ENCODE results near the gene HBG2.

The HBG2 gene

GRCh38 chr11:5233307-5233706, 21.3 kb downstream of the HBG2 start:
- H3K27me3 Mint-ChIP-seq, result peaks cover 13% of the 10 kb centered on the region
- H3K36me3 Mint-ChIP-seq, result no peaks in the 10 kb centered on the region
- no peaks in the 10 kb centered on the region for H3K9me3 Mint-ChIP-seq (ENCODE audit: low read depth)
- no peak overlapping the region for H3K27ac Mint-ChIP-seq
- H3K4me1 Mint-ChIP-seq (ENCODE audit: low read depth), result no peaks in the 10 kb centered on the region
- no peak overlapping the region for H3K4me3 Mint-ChIP-seq

DNA sequence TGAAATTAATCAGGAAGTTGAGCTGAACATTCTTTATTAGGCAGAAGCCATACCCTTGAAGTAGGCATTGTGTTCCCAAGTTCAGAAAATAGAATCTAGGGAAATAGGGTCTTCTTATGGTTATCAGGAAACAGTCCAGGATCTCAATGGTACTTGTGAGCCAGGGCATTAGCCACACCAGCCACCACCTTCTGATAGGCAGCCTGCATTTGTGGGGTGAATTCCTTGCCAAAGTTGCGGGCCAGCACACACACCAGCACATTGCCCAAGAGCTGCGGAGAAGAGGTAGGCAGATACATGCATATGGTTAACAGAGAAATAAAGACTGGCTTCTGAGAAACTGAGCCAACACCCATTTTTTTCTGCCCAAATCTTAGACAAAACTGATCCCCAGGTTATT, 21.8 kb downstream of the HBG2 start:
- no peaks in the 10 kb centered on the region for H3K9me3 Mint-ChIP-seq (ENCODE audit: low read depth)
- H3K27me3 Mint-ChIP-seq, result peaks cover 13% of the 10 kb centered on the region
- H3K27ac Mint-ChIP-seq, result no peak overlapping the region
- no peaks in the 10 kb centered on the region for H3K4me1 Mint-ChIP-seq (ENCODE audit: low read depth)
- no peaks in the 10 kb centered on the region for H3K36me3 Mint-ChIP-seq
- H3K4me3 Mint-ChIP-seq, result no peak overlapping the region

- Mint-ChIP-seq H3K9me3 (ENCODE audit: low read depth) (no peaks in the 10 kb centered on the region), H3K36me3 (no peaks in the 10 kb centered on the region), H3K4me3 (no peak overlapping the region)
Measured at GRCh38 chr11:5232176-5232575, 22.4 kb downstream of the HBG2 start.

DNA sequence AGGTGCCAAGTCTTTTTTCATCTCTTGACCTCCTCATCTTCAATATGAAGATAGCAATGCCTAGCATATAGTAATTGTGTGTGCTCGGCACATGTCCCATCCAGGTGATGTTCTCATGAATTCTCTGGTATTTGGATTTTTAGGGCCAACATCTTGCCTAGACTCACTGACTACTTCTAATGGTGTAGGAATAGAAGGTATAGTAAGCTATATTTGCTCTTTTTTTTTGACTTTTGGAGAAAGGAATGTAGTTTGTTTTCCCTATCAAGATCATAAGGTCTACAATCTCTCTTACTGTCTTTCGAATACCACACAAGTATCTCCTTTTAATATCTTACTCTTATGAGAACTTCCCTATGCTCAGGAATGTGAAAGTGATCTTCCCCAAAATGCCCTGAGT, 23.5 kb downstream of the HBG2 start:
- H3K27me3 Mint-ChIP-seq, result peaks cover 4% of the 10 kb centered on the region
- no peak overlapping the region for H3K4me3 Mint-ChIP-seq
- no peaks in the 10 kb centered on the region for H3K4me1 Mint-ChIP-seq (ENCODE audit: low read depth)
- no peak overlapping the region for H3K27ac Mint-ChIP-seq
- H3K36me3 Mint-ChIP-seq, result no peaks in the 10 kb centered on the region
- H3K9me3 Mint-ChIP-seq (ENCODE audit: low read depth), result no peaks in the 10 kb centered on the region

More at GRCh38 chr11:5232176-5232575, 22.4 kb downstream of the HBG2 start:
- no peak overlapping the region for H3K27ac Mint-ChIP-seq
- no peaks in the 10 kb centered on the region for H3K4me1 Mint-ChIP-seq (ENCODE audit: low read depth)
- H3K27me3 Mint-ChIP-seq, result peaks cover 9% of the 10 kb centered on the region

GRCh38 chr11:5230266-5230665, 24.3 kb downstream of the HBG2 start:
- H3K36me3 Mint-ChIP-seq, result no peaks in the 10 kb centered on the region
- H3K9me3 Mint-ChIP-seq (ENCODE audit: low read depth), result no peaks in the 10 kb centered on the region
- no peak overlapping the region for H3K4me3 Mint-ChIP-seq
- no peak overlapping the region for H3K27ac Mint-ChIP-seq
- no peaks in the 10 kb centered on the region for H3K4me1 Mint-ChIP-seq (ENCODE audit: low read depth)
- H3K27me3 Mint-ChIP-seq, result peaks cover 4% of the 10 kb centered on the region

- Mint-ChIP-seq H3K36me3 (no peaks in the 10 kb centered on the region), H3K4me1 (ENCODE audit: low read depth) (no peaks in the 10 kb centered on the region), H3K27me3 (peaks cover 4% of the 10 kb centered on the region), H3K9me3 (ENCODE audit: low read depth) (no peaks in the 10 kb centered on the region), H3K4me3 (no peak overlapping the region), H3K27ac (no peak overlapping the region)
Measured at GRCh38 chr11:5229796-5230195, 24.8 kb downstream of the HBG2 start.

- no peaks in the 10 kb centered on the region for H3K4me1 Mint-ChIP-seq (ENCODE audit: low read depth)
- H3K36me3 Mint-ChIP-seq, result no peaks in the 10 kb centered on the region
- H3K27me3 Mint-ChIP-seq, result peaks cover 4% of the 10 kb centered on the region
- no peak overlapping the region for H3K4me3 Mint-ChIP-seq
- H3K9me3 Mint-ChIP-seq (ENCODE audit: low read depth), result no peaks in the 10 kb centered on the region
- no peak overlapping the region for H3K27ac Mint-ChIP-seq
Measured at GRCh38 chr11:5229356-5229755, 25.2 kb downstream of the HBG2 start.

DNA sequence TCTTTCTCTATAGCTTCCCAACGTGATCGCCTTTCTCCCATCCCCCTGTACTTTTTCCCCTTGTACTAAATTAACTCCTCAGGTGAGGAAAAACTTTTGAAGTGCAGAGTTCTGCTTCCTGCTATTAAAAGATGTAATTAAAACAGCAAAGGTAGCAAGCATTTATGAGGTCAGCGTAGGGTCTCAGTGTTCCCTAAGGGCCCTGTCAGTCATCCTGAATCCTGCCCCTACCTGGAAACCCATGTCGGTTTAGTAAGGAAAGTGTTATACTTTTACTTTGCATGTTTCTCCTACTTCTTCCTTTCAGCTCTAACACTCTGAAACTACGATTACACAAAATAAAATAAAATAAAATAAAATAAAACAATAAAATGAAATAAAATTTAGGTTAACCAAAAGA, 26.5 kb downstream of the HBG2 start:
- H3K4me1 Mint-ChIP-seq (ENCODE audit: low read depth), result no peaks in the 10 kb centered on the region
- H3K27ac Mint-ChIP-seq, result no peak overlapping the region
- H3K4me3 Mint-ChIP-seq, result no peak overlapping the region

DNA sequence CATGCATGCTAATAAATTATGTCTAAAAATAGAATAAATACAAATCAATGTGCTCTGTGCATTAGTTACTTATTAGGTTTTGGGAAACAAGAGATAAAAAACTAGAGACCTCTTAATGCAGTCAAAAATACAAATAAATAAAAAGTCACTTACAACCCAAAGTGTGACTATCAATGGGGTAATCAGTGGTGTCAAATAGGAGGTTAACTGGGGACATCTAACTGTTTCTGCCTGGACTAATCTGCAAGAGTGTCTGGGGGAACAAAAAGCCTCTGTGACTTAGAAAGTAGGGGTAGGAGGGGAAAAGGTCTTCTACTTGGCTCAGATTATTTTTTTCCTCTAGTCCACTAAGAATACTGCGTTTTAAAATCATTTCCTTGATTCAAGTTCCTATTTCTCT, 26.9 kb downstream of the HBG2 start:
- Mint-ChIP-seq H3K27me3 (peaks cover 5% of the 10 kb centered on the region), H3K27ac (no peak overlapping the region), H3K9me3 (ENCODE audit: low read depth) (no peaks in the 10 kb centered on the region), H3K36me3 (no peaks in the 10 kb centered on the region), H3K4me3 (no peak overlapping the region), H3K4me1 (ENCODE audit: low read depth) (no peaks in the 10 kb centered on the region)

More for the DNA sequence above, 26.5 kb downstream of the HBG2 start:
- H3K27me3 Mint-ChIP-seq, result peaks cover 5% of the 10 kb centered on the region
- H3K9me3 Mint-ChIP-seq (ENCODE audit: low read depth), result no peaks in the 10 kb centered on the region
- no peaks in the 10 kb centered on the region for H3K36me3 Mint-ChIP-seq

DNA sequence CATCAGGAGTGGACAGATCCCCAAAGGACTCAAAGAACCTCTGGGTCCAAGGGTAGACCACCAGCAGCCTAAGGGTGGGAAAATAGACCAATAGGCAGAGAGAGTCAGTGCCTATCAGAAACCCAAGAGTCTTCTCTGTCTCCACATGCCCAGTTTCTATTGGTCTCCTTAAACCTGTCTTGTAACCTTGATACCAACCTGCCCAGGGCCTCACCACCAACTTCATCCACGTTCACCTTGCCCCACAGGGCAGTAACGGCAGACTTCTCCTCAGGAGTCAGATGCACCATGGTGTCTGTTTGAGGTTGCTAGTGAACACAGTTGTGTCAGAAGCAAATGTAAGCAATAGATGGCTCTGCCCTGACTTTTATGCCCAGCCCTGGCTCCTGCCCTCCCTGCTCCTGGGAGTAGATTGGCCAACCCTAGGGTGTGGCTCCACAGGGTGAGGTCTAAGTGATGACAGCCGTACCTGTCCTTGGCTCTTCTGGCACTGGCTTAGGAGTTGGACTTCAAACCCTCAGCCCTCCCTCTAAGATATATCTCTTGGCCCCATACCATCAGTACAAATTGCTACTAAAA, 27.8 kb downstream of the HBG2 start, which contains the start of gene HBB:
HBB (minus strand) TSS at position 340 of the 579 bp plus-strand sequence; CDS start at position 290, 50 bp downstream.
- Mint-ChIP-seq H3K27me3 (peaks cover 4% of the 10 kb centered on the region), H3K4me3 (no peak within 1 kb of the TSS)

DNA sequence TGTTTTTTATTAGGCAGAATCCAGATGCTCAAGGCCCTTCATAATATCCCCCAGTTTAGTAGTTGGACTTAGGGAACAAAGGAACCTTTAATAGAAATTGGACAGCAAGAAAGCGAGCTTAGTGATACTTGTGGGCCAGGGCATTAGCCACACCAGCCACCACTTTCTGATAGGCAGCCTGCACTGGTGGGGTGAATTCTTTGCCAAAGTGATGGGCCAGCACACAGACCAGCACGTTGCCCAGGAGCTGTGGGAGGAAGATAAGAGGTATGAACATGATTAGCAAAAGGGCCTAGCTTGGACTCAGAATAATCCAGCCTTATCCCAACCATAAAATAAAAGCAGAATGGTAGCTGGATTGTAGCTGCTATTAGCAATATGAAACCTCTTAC, 29.1 kb downstream of the HBG2 start:
- Mint-ChIP-seq H3K36me3 (no peaks in the 10 kb centered on the region), H3K27ac (no peak overlapping the region), H3K4me3 (no peak overlapping the region), H3K9me3 (ENCODE audit: low read depth) (peaks cover 3% of the 10 kb centered on the region), H3K27me3 (peaks cover 4% of the 10 kb centered on the region), H3K4me1 (ENCODE audit: low read depth) (no peaks in the 10 kb centered on the region)

More for the DNA sequence above, 27.8 kb downstream of the HBG2 start, which contains the start of gene HBB:
- no peaks in the 10 kb centered on the region for H3K4me1 Mint-ChIP-seq (ENCODE audit: low read depth)
- no peak within 1 kb of the TSS for H3K27ac Mint-ChIP-seq
- H3K9me3 Mint-ChIP-seq (ENCODE audit: low read depth), result no peaks in the 10 kb centered on the region
- no peaks in the 10 kb centered on the region for H3K36me3 Mint-ChIP-seq

DNA sequence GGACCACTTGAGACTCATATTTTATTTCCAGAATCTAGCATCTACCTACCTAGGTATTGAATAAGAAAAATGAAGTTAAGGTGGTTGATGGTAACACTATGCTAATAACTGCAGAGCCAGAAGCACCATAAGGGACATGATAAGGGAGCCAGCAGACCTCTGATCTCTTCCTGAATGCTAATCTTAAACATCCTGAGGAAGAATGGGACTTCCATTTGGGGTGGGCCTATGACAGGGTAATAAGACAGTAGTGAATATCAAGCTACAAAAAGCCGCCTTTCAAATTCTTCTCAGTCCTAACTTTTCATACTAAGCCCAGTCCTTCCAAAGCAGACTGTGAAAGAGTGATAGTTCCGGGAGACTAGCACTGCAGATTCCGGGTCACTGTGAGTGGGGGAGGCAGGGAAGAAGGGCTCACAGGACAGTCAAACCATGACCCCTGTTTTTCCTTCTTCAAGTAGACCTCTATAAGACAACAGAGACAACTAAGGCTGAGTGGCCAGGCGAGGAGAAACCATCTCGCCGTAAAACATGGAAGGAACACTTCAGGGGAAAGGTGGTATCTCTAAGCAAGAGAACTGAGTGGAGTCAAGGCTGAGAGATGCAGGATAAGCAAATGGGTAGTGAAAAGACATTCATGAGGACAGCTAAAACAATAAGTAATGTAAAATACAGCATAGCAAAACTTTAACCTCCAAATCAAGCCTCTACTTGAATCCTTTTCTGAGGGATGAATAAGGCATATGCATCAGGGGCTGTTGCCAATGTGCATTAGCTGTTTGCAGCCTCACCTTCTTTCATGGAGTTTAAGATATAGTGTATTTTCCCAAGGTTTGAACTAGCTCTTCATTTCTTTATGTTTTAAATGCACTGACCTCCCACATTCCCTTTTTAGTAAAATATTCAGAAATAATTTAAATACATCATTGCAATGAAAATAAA, 29.8 kb downstream of the HBG2 start:
- no peak overlapping the region for H3K27ac Mint-ChIP-seq
- H3K27me3 Mint-ChIP-seq, result peaks cover 4% of the 10 kb centered on the region

DNA sequence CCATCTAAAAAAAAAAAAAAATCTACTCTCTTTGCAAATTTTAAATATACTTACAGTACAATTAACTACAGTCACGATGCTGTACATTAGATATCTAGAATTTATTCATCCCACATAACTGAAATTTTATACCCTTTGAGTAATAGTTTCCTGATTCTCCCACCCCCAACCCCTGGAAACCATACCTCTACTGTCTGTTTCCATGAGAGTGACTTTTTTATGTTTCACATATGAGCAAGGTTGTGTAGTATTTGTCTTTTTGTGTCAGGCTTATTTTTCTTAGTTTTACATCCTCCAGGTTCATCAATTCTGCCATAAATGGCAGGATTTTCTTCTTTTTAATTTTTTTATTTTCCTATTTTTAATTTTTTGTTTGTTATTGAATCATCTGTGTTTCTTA, 30.9 kb downstream of the HBG2 start:
- Mint-ChIP-seq H3K27me3 (peaks cover 4% of the 10 kb centered on the region), H3K4me1 (ENCODE audit: low read depth) (no peaks in the 10 kb centered on the region), H3K27ac (no peak overlapping the region), H3K36me3 (no peaks in the 10 kb centered on the region), H3K9me3 (ENCODE audit: low read depth) (peaks cover 3% of the 10 kb centered on the region), H3K4me3 (no peak overlapping the region)

More for the DNA sequence above, 29.8 kb downstream of the HBG2 start:
- Mint-ChIP-seq H3K4me3 (no peak overlapping the region), H3K4me1 (ENCODE audit: low read depth) (no peaks in the 10 kb centered on the region), H3K36me3 (no peaks in the 10 kb centered on the region), H3K9me3 (ENCODE audit: low read depth) (peaks cover 3% of the 10 kb centered on the region)

DNA sequence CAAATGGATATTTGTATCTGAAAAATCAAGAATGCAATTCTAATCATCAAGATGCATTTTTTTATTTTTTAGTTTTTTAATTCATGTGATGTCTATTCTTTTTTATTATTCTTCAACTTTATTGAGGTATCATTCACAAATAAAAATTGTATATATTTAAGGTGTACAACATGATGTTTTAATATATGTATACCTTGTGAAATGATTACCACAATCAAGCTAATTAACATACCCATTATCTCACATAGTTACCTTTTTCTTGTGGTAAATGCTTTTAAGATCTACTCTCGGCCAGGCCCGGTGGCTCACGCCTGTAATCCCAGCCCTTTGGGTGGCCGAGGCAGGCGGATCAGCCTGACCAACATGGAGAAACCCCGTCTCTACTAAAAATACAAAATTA, 31.4 kb downstream of the HBG2 start:
- Mint-ChIP-seq H3K4me3 (no peak overlapping the region), H3K27ac (no peak overlapping the region), H3K27me3 (peaks cover 4% of the 10 kb centered on the region), H3K36me3 (no peaks in the 10 kb centered on the region), H3K4me1 (ENCODE audit: low read depth) (no peaks in the 10 kb centered on the region), H3K9me3 (ENCODE audit: low read depth) (peaks cover 3% of the 10 kb centered on the region)

DNA sequence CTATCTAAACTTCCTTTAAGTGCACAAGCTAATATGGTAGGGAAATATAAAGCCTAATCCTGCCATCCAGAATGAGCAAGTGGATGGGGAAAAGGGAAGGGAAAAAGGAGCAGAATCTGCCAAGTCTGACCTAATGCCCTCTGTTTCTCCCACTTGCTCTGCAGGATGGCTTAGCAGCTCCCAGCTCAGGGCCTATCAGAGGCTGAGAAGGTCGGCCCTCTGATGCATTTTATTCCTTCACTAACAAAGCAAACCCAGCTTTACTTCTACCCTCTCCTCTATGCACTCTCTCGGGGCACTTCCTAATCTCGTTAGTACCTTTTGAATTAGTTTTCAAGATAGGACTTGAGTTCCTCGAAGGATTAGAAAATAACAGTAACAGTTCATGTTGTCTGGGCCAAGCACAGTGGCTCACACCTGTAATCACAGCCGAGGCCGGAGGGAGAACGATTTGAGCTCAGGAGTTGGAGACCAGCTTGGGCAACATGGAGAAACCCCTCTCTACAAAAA, 44.1 kb downstream of the HBG2 start:
- H3K4me3 Mint-ChIP-seq, result no peak overlapping the region
- H3K4me1 Mint-ChIP-seq (ENCODE audit: low read depth), result no peaks in the 10 kb centered on the region
- H3K36me3 Mint-ChIP-seq, result no peaks in the 10 kb centered on the region
- H3K27ac Mint-ChIP-seq, result no peak overlapping the region
- H3K27me3 Mint-ChIP-seq, result no peaks in the 10 kb centered on the region
- peaks cover 13% of the 10 kb centered on the region for H3K9me3 Mint-ChIP-seq (ENCODE audit: low read depth)

Data from activated naive CD8-positive, alpha-beta T cell (primary cell).